Measurements from ENCODE around the gene PTPN23. TPM values are rescaled to one million over a fixed set of nuclear protein-coding genes. Genes with fewer than 3 reads are reported as not detected.

Gene PTPN23
- total and polyA plus RNA-seq, 2 experiments from 2014 or later, result 14.3 to 48.8 TPM

- TF ChIP-seq REST (IDR thresholded peaks at IDR 0.05; ENCODE audit: unreplicated experiment) (no peak), JUNB (IDR thresholded peaks at IDR 0.05; ENCODE audit: unreplicated experiment) (no peak), ZNF462 (CRISPR knock-in tag; IDR thresholded peaks at IDR 0.05) (no peak)
Measured at GRCh38 chr3:47409688-47410416, 29.0 kb downstream of the PTPN23 start (continued).

GRCh38 chr3:47410417-47410720, 29.5 kb downstream of the PTPN23 start:
- ATAC-seq, result no peak

More at GRCh38 chr3:47410417-47410720, 29.5 kb downstream of the PTPN23 start:
- peaks cover 2% of the 10 kb centered on the region; the same call in 1 of the 3 replicates for H3K9me3 Mint-ChIP-seq
- no peaks in the 10 kb centered on the region for H3K9me2 ChIP-seq (ENCODE audit: insufficient read depth)
- H3K4me1 Mint-ChIP-seq, result no peaks in the 10 kb centered on the region
- 0 out of 2 replicates have a peak, but pooled peaks cover 17% of the 10 kb centered on the region for H3F3A ChIP-seq (replicated peaks; ENCODE audit: low read depth)
- TF ChIP-seq ZNF331 (CRISPR knock-in tag; IDR thresholded peaks at IDR 0.05; ENCODE audit: low read depth) (no peak), ETS1 (IDR thresholded peaks at IDR 0.05) (no peak)
- no peak overlapping the region for H3K27ac Mint-ChIP-seq
- H2AFZ ChIP-seq, result no peak overlapping the region
- H3K4me3 Mint-ChIP-seq, result no peak overlapping the region
- H3K27me3 Mint-ChIP-seq (ENCODE audit: insufficient read depth, low read depth, poor library complexity), result peaks cover 26% of the 10 kb centered on the region
- no peak overlapping the region for H3K27ac ChIP-seq (ENCODE audit: low read depth)
- no peak for DNase-seq (ENCODE audit: low spot score)
- no peak overlapping the region for H3K4me2 ChIP-seq
- H3K79me2 ChIP-seq (replicated peaks; ENCODE audit: insufficient read depth), result no peaks in the 10 kb centered on the region
- H3K4me3 ChIP-seq, result no peak overlapping the region
- peaks cover 50% of the 10 kb centered on the region for H3K36me3 Mint-ChIP-seq (ENCODE audit: low read depth)
- no peaks in the 10 kb centered on the region for H3K36me3 ChIP-seq (ENCODE audit: insufficient read depth)
- no peaks in the 10 kb centered on the region for H3K4me1 ChIP-seq (ENCODE audit: insufficient read depth)
- H3K27me3 ChIP-seq (ENCODE audit: insufficient read depth), result no peaks in the 10 kb centered on the region
- H4K20me1 ChIP-seq (replicated peaks; ENCODE audit: insufficient read depth), result peaks cover 3% of the 10 kb centered on the region; the same call in 1 of the 2 replicates

Data from GM23338 (cell line).